ENCODE results near the gene OARD1. TPM values are rescaled to one million over a fixed set of nuclear protein-coding genes. Genes with fewer than 3 reads are reported as not detected.

Gene OARD1
- total RNA-seq, 1 experiment from 2014 or later = 33.2 TPM

GRCh38 chr6:41058783-41059181 lies 13.4 kb downstream of the OARD1 start:
- Mint-ChIP-seq H3K36me3 (ENCODE audit: insufficient read depth, unreplicated experiment) (peaks cover 6% of the 10 kb centered on the region), H3K4me3 (ENCODE audit: low read depth, unreplicated experiment) (no peak overlapping the region), H3K9me3 (ENCODE audit: low read depth, unreplicated experiment) (no peaks in the 10 kb centered on the region), H3K4me1 (ENCODE audit: low read depth, unreplicated experiment) (peaks cover 27% of the 10 kb centered on the region), H3K27ac (ENCODE audit: unreplicated experiment) (peak overlapping the region; percentile 36), H3K27me3 (ENCODE audit: unreplicated experiment) (no peaks in the 10 kb centered on the region)
- no TSS peak for BruUV-seq (replicated peaks)
- TF ChIP-seq, protein P1, sequence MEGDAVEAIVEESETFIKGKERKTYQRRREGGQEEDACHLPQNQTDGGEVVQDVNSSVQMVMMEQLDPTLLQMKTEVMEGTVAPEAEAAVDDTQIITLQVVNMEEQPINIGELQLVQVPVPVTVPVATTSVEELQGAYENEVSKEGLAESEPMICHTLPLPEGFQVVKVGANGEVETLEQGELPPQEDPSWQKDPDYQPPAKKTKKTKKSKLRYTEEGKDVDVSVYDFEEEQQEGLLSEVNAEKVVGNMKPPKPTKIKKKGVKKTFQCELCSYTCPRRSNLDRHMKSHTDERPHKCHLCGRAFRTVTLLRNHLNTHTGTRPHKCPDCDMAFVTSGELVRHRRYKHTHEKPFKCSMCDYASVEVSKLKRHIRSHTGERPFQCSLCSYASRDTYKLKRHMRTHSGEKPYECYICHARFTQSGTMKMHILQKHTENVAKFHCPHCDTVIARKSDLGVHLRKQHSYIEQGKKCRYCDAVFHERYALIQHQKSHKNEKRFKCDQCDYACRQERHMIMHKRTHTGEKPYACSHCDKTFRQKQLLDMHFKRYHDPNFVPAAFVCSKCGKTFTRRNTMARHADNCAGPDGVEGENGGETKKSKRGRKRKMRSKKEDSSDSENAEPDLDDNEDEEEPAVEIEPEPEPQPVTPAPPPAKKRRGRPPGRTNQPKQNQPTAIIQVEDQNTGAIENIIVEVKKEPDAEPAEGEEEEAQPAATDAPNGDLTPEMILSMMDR (IDR thresholded peaks at IDR 0.05; ENCODE audit: unreplicated experiment) = no peak
- intact Hi-C loops (cut with micrococcal nuclease; ENCODE audit: unreplicated experiment) = no loop called here
- CTCF ChIA-PET = interaction anchor here (0.7 to 0.8 kb wide), 2 partner anchors 20 to 152 kb away, joined by 3 to 4 read pairs; partner anchors contain the start of gene UNC5CL
- no peak for DNase-seq

- Mint-ChIP-seq H3K27me3 (ENCODE audit: unreplicated experiment) (no peaks in the 10 kb centered on the region), H3K4me3 (ENCODE audit: low read depth, unreplicated experiment) (no peak overlapping the region), H3K27ac (ENCODE audit: unreplicated experiment) (peak overlapping the region; percentile 45), H3K9me3 (ENCODE audit: low read depth, unreplicated experiment) (no peaks in the 10 kb centered on the region), H3K4me1 (ENCODE audit: low read depth, unreplicated experiment) (peaks cover 20% of the 10 kb centered on the region), H3K36me3 (ENCODE audit: insufficient read depth, unreplicated experiment) (no peaks in the 10 kb centered on the region)
- no peak for DNase-seq
- CTCF ChIA-PET = interaction anchor here (0.8 to 3.2 kb wide), 2 partner anchors 17 to 637 kb away, joined by 3 to 16 read pairs; partner anchors contain the start of gene UNC5CL
- intact Hi-C loops (cut with micrococcal nuclease; ENCODE audit: unreplicated experiment) = no loop called here
- TF ChIP-seq, protein P1 (IDR thresholded peaks at IDR 0.05; ENCODE audit: unreplicated experiment) = no peak
- BruUV-seq (replicated peaks) = no TSS peak
Observed at GRCh38 chr6:41056768-41057490, 15.2 kb downstream of the OARD1 start.

- BruUV-seq (replicated peaks) = no TSS peak
- intact Hi-C loops (cut with micrococcal nuclease; ENCODE audit: unreplicated experiment) = no loop called here
- Mint-ChIP-seq H3K4me1 (ENCODE audit: low read depth, unreplicated experiment) (peaks cover 20% of the 10 kb centered on the region), H3K36me3 (ENCODE audit: insufficient read depth, unreplicated experiment) (no peaks in the 10 kb centered on the region), H3K27ac (ENCODE audit: unreplicated experiment) (no peak overlapping the region), H3K4me3 (ENCODE audit: low read depth, unreplicated experiment) (no peak overlapping the region), H3K27me3 (ENCODE audit: unreplicated experiment) (no peaks in the 10 kb centered on the region), H3K9me3 (ENCODE audit: low read depth, unreplicated experiment) (no peaks in the 10 kb centered on the region)
- TF ChIP-seq, protein P1 (IDR thresholded peaks at IDR 0.05; ENCODE audit: unreplicated experiment) = no peak
- DNase-seq = no peak
- CTCF ChIA-PET = interaction anchor here (1.0 to 3.2 kb wide), 2 partner anchors 9 to 15 kb away, joined by 3 to 16 read pairs; partner anchors contain the start of gene UNC5CL
Observed at GRCh38 chr6:41055149-41055548, 17.0 kb downstream of the OARD1 start.

DNA sequence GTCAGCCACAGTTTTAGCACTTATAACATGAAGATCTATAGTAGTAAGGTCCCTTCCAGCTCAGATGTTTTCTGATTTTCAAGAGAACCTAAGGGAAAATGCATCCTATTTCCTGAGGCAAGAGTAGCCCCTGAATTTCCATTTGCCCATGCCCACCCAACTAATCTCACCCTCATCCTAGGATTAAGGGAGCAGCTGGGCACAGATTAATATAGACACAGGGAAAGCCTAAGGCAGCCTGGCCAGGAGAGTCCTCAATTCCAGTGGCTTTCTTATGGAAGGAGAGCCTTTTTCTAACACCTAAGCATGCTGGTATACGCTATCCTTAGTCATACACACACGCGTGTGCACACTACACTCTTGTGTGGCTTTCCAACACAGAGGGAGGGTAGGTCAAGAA lies 17.6 kb downstream of the OARD1 start:
- TF ChIP-seq, protein P1 (IDR thresholded peaks at IDR 0.05; ENCODE audit: unreplicated experiment) = no peak
- Mint-ChIP-seq H3K4me3 (ENCODE audit: low read depth, unreplicated experiment) (no peak overlapping the region), H3K27me3 (ENCODE audit: unreplicated experiment) (no peaks in the 10 kb centered on the region), H3K4me1 (ENCODE audit: low read depth, unreplicated experiment) (peaks cover 20% of the 10 kb centered on the region), H3K27ac (ENCODE audit: unreplicated experiment) (no peak overlapping the region), H3K36me3 (ENCODE audit: insufficient read depth, unreplicated experiment) (no peaks in the 10 kb centered on the region), H3K9me3 (ENCODE audit: low read depth, unreplicated experiment) (no peaks in the 10 kb centered on the region)
- intact Hi-C loops (cut with micrococcal nuclease; ENCODE audit: unreplicated experiment) = no loop called here
- no peak for DNase-seq
- no TSS peak for BruUV-seq (replicated peaks)
- CTCF ChIA-PET = interaction anchor here (3.2 kb wide), 1 partner anchor 14 kb away, joined by 16 read pairs; the partner anchor contains the start of gene UNC5CL

All from Calu3 (cell line).